SKM-1 treated with dmso at 0.1 percent for 144 hours (cell line): ENCODE results near the gene KCNJ11.

Experiments used
- DNase-seq: peaks from one replicate; lab custom pipeline; 2025; ENCODE audit not compliant: unreplicated experiment; lab: John Stamatoyannopoulos, UW

KCNJ11 gene

GRCh38 chr11:17369094-17369493 is 19.4 kb downstream of the KCNJ11 start:
- DNase-seq, result no peak

GRCh38 chr11:17368551-17368950 is 19.9 kb downstream of the KCNJ11 start:
- DNase-seq, result no peak

GRCh38 chr11:17366495-17366894 is 22.0 kb downstream of the KCNJ11 start:
- no peak for DNase-seq

GRCh38 chr11:17354601-17354991 is 33.9 kb downstream of the KCNJ11 start:
- DNase-seq, result peak; percentile 68

- DNase-seq, result no peak
Observed at GRCh38 chr11:17353821-17354600, 34.4 kb downstream of the KCNJ11 start.

GRCh38 chr11:17352950-17353820 is 35.3 kb downstream of the KCNJ11 start:
- peak; percentile 80 for DNase-seq

GRCh38 chr11:17351510-17352176 is 36.8 kb downstream of the KCNJ11 start, which contains the start of gene NCR3LG1:
Gene NCR3LG1, plus strand, starts transcription at chr11:17351800. Its CDS starts 170 bp downstream, at chr11:17351970.
- DNase-seq, result peak; percentile 45

- no peak for DNase-seq
Observed at GRCh38 chr11:17351172-17351509, 37.3 kb downstream of the KCNJ11 start.

GRCh38 chr11:17350455-17351171 is 37.8 kb downstream of the KCNJ11 start:
- no peak for DNase-seq

- DNase-seq, result no peak
Observed at GRCh38 chr11:17347676-17348075, 40.8 kb downstream of the KCNJ11 start.

- no peak for DNase-seq
Observed at GRCh38 chr11:17343907-17344306, 44.6 kb downstream of the KCNJ11 start.

- DNase-seq, result no peak
Observed at GRCh38 chr11:17343257-17343656, 45.2 kb downstream of the KCNJ11 start.
